GM18868 (cell line): ENCODE data around the gene TMEM9B.
A peak's percentile ranks its signal among the peaks of the same experiment; 100 is the strongest.

Experiments
- ATAC-seq: cut with Tn5 transposase; IDR thresholded peaks from one replicate; pipeline ENCODE4 v1.9.1; 2021; ENCODE audit warnings: mild to moderate bottlenecking, moderate library complexity; ENCODE audit not compliant: unreplicated experiment

TMEM9B gene

DNA sequence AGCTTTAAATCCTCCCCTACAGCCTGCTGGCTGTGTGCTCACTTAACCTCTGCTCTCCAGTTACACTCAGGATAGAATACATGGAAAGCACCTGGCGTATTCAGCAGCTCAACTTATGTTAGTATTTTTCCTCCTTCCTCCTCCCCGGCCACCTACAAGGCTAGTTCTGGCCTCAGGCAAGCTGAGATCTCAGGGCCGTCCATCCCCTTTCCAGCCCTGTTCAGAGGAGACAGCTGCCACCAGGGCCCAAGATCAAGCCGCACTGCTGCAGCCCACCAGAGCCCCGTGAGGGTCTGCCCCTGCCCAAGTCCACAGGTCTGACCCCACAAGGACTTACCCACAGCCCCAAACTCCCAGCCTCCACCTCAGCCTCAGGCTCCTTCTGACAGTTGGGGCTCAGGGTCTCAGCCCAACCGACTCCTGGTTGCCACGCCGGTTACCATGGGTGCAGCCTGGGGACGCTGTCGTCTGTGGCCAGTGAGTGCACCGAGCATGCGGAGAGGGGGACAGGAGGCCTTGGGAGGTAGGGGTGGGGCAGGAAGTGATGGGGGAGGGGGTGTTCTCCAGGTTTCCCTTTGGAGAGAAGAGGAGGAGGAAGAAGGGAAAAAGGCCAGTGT, 31.6 kb downstream of the TMEM9B start, which contains the start of gene C11orf16:
C11orf16 (minus strand) TSS at position 384 of the 617 bp plus-strand sequence. CDS start 639 bp downstream, outside the sequence.
- no peak for ATAC-seq

DNA sequence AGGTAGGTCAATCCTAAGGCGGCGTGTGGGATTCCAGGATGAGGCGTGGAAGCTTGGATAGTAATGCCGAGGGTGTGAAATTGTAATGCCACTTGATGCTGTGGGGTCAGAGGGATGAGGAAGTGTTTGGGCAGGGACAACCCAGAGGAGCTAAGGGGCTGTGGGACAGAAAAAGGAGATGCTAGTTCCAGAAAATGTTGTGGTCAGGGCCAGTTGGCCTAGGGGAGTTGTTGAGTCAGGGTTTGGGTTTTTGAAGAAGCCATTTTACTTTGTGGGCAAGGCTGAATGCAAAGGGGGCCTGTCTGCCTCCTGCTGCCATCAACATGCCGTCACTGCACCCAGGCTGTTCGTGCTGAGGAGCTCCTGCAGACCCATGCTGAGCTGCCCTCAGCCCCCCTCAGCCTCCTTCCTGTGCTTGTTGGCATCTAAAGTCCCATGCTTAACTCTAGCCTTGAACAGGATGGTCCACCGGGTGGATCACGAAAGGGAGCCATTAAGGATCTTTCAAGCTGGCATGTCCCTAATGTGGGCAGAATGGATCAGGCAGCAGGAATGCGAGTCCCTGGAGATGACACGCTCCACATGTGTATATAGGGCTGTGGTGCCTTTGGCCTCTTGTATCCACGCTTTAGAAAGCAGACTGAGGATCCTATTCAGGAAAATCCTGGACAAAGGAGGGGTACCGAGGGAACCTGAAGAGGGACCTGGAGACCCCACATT, 33.6 kb downstream of the TMEM9B start:
- ATAC-seq: no peak

DNA sequence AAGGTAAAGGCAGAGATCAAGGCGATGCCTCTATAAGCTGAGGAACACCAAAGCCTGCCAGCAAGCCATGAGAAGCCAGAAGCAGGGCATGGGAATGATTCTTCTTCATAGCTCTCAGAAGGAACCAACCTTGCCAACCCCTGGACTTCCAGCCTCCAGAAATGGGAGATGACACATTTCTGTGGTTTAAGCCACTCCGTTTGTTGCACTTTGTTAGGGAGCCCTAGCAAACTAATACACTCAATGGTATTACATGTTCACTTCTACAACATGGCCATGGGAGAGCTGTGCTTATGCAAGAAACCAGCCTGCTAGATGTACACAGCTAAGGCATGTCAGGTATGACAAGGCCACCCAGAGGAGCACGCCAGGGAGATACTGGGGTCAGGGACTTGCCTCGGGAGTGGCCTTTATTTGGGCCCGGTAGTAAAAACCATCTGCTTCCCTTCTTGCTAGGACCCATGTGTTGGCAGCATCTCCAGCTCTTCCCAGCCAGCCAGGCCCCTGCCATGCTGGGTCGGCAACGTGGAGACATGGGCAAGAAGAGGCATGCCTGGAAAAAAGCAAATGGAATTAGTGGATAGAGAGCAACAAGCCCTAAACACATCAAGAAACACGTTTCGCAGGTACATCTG, 35.1 kb downstream of the TMEM9B start:
- no peak for ATAC-seq

DNA sequence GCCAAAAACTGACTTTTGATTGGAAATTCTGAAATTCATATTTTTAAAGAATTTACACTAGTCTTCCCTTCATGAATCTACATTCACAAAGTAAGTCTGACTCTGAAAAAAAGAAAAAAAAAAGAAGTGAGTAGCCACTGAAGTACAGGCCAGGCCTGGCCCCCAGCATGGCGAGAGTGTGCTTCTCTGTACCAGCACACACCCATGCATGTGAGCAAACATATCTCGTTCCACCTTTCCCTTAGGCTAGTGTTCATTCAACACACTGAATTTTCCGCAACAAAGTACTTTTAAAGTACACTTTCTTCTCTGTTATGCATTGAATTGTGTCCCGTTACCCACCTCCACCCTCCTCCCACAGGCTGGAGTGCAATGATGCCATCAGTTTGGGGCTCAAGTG, 36.0 kb downstream of the TMEM9B start:
- ATAC-seq: no peak

DNA sequence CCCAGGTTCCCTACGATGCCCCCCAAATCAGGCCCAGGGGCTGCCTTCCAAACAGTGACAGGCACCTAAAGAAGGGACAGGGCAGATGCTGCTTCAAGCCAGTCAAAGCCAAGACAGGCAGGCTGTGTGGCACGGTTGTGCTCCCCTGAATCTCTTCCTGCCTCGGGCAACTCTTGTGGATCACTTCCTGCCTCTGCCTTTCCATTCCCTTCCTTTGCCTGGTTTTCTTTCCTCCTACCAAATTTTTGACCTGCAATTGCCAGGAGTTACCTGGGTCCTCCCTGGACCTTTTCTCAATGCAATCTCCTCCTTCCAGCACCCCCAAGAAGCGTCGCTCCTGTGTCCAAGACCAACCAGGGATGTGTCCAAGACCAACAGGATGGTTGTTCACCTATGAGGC, 37.0 kb downstream of the TMEM9B start:
- no peak for ATAC-seq

DNA sequence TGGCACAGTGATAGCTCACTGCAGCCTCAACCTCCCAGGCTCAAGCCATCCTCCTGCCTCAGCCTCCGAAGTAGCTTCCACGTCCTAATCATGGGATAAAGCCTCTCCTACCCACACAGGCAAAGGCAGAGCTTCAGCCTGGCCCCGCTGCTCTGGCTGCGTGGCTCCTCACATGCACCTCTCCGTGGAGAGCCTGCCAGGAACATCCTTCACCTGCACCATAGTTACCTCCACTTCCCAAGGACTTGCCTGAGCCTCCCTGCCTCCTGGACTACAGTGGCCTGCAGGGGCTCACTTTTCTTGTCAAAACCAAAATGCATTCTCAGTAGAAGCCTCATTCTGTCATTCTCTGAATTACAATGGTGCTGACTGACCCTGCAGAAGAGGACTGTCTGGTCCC, 38.0 kb downstream of the TMEM9B start:
- no peak for ATAC-seq

DNA sequence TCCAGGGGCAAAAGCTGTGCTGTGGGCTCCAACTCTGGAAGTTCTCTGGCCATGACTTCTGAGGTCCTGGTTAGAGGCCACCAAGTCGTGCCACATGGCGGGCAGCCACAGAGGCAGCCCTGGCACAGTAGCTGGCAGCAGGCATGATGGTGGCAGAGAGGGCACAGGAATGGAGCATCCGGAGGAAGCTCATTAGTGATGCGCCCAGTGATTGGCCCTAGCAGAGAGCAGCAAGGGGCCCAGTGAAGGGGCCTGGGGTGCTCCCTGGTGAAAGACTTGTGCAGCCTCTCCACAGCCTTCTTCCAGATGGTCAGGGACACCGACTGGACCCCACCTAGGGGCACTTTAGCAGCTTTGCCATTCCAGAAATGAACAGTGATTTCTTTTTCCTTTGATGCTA, 38.5 kb downstream of the TMEM9B start:
- no peak for ATAC-seq

DNA sequence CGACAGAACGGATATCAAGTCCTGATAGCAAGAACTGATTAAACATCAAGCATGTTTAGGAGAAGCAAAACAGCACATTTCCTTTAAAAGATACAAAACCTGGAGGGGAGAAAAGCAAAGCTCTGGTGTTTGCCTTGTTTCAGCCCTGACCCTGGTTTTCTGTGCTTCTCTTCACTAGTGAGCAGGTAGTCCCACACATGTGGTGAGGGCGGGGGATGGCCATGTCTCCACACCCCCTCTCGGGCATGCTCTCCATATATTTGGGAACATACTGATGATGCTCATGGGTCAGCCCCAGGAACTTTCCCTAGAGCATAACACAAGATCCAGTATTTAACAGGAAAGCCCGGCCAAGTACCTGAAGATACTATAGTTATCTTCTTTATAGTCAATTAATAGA, 41.6 kb downstream of the TMEM9B start:
- ATAC-seq: no peak

DNA sequence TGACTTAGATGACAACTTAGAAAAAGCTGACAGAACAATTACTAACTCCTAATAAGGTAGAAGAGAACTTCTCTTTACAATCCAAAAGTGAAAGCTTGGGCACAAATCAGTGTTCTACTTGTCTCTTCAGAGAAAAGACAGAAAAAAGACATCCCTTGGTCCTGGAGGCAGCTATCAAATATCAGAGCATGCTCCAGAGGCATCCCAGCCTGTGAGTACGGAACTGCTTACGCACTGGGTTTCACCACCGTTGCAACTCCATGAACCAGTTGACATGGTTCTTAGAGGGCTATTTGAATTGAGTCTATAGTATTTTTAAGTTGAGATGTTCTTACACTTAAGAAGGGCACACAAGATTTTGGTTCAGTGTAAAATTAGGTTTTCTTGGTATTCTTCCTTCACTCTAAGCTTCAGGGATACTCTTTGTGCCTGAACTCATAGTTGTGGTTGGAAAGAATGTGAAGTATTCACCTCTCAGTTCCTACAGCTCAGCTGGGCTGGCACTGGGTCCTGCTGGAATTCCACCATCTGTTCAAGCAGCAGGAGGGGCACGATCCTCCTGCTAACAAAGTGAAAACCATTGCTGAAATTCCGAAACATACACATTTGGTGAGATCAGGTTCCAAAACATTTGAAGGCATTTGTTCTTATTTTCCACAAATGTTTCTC, 47.0 kb downstream of the TMEM9B start:
- no peak for ATAC-seq

DNA sequence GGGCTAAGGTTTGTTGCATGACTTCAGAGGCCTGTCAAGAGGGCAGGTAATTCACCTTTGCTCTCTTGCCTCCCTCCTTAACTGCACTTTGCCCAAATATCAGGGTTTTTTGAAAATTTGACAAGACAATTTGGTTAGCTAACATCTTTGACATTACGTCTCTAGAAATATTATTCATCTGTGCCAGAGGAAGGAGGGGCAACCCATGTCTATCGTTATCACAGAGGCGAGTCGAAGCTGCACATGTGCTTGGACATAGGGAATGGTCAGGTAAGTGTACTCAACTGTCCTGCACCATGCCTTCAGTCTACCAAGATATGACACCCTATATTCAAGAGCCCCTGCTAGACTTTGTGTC, 49.6 kb downstream of the TMEM9B start:
- ATAC-seq: no peak

DNA sequence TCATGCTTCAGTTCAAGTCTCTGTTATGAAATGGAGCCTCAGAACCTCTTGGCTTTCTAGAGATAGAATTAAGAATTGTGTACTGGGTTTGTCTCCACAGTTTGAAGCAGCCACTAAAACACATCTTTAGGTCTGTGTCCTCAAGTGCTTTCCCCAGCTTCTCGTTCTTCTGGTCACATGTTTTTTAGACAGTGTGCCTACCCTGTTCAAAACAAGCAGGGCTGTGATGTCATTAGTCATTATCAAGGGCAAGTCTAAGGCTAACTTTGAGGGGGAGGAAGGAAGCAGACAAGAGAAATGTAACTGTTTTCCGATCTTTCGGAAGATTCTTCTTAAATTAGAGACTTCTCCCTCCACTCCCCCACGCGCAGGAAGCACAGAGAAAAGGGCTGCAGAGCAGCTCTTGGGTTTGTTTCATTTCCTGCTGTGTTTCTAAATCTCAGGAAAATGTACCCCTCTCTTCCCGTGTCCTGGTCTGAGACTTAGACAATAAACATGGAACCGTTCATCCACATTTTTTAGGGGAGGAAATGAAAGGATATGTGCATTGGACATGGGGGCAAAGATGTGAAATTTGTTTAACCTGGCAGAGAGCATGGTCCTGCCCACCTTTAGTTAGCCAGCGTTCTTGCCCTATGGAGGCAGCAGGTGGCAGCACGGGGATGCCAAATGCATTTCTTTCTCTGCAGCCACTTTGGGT, 50.1 kb downstream of the TMEM9B start:
- no peak for ATAC-seq

DNA sequence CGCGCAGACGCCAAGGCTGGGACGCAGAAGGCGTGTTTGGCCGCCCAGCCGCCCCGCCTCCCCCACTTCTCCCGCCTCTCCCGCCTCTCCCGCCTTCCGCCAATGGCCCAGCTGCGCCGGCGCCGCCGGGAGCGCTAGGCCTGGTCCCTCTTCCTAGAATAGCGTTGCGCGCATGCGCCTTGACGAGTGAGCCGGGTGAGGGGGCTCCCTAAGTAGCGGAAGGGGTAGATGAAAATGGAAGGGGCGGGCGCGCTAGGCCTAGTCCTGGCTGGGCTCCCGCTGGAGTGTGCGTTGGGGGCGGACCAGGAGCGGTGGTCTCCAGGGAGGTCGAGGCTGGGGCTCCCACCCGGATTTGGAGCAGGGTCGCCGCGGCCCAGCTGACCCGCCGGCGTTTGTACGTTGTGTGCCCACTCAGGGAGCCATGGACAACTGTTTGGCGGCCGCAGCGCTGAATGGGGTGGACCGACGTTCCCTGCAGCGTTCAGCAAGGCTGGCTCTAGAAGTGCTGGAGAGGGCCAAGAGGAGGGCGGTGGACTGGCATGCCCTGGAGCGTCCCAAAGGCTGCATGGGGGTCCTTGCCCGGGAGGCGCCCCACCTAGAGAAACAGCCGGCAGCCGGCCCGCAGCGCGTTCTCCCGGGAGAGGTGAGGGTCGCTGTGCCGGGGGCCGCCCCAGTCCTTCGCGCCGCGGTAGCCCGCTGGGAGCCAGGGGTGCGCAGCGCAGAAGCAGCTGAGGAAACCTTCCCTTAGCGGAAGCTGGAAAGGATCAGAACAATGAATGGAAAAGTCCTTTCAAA, 53.0 kb downstream of the TMEM9B start, which contains the start of gene AKIP1:
AKIP1 (plus strand) TSS at position 161 of the 795 bp plus-strand sequence; CDS start at position 422, 261 bp downstream.
- peak; percentile 76 for ATAC-seq

DNA sequence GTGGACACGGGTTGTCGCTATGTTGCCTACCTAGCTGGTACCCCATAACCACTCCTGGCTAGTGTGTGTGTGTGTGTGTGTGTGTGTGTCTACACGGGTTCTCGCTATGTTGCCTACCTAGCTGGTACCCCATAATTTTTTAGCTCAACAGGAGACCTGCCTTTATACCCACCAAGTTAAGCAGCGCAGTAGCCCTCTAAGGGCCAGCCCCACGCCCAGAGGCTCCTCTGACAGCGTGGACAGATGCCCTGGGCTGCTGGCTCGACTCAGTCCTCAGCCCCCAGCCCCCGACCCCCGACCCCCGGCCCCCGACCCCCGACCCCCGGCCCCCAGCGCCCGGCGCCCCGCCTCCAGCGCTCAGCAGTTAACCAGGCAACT, 53.6 kb downstream of the TMEM9B start:
- ATAC-seq: no peak

DNA sequence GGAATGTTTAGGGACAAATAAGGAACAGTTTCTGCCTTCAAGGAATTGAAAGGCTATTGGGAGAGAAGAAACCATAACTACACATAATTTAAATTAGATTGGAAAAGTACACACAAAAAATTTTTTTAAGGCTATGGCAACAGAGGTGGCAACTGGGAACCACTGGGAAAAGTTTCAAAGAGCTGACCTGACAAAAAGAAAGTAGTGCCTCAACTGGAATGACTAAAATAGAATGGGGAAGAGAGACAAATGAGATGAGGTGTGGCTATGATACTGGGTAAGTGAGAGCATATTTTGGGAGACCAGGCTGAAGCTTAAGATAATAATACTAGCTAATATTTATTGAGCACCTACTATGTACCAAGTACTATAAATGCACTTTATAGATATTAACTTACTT, 56.1 kb downstream of the TMEM9B start:
- ATAC-seq: no peak

DNA sequence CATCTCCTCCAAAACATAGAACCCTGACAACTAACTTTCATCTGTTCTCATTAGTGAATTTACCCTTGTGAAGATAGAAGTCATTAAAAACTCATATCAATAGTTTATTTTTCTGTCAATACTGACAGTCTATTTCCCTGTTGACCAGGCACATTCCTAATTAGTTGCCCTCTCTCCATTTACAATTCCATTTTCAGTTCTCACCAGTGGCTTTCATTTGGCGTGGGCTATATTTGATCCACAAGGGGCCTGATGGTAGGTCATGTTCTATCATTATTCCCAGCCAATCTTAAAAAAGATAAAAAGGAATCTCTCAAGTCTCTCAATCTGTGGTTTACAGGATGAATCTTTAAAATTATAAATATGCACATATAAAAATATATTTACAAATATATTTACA, 57.1 kb downstream of the TMEM9B start:
- no peak for ATAC-seq

DNA sequence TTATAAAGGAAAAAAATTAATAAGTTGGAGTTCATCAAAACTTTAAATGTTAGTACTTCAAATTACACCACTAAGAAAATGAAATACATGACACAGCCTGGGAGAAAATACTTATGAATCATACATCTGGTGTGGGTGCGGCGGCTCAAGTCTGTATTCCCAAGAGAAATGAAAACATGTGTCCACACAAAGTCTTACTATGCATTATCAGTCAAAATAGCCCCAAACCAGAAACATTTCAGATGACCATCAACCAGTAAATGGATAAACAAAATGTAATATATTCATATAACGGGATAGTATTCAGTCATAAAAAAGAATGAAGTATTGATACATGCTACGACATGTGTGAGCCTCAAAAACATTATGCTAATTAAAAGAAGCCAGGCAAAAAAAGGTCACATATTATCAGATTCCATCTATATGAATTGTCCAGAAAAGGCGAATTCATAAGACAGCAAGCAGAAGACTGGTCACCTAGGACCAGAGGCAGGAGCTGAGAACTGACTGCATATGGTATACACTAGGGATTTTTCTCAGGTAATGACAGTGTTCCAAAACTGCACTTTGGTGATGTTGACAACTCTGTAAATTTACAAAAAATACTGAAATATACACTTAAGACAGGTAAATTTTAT, 58.6 kb downstream of the TMEM9B start:
- no peak for ATAC-seq

DNA sequence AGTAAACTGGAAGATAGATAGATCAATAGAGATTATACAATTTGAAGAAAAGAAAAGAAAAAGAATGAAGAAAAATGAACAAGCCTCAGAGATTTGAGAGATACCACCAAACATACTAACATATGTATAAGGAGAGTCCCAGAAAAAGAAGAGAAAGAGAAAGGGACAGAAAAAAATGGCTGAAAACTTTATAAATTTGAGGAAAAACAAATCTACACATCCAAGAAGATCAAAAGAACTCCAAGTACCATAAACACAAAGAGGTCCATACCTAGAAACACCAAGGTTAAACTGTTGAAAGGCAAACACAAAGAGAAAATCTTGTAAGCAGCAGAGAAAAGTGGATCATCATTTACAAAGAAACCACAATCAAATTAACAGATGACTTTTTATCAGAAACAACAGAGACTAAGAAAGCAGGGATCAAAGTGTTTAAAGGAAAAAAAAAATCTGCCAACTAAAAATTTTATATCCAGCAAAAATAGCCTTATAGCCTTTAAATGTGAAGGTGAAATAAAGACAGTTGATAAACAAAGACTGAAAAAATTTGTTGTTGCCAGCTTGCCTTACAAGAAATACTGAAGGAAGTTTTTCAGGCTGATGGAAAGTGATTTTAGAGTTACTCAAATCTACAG, 65.0 kb downstream of the TMEM9B start:
- no peak for ATAC-seq
